GM18505 (cell line): ENCODE results near the gene DISC1.

ENCODE experiments used
- ATAC-seq: cut with Tn5 transposase; IDR thresholded peaks from one replicate; pipeline ENCODE4 v1.9.1; 2021; ENCODE audit not compliant: unreplicated experiment
- POLR2A ChIP-seq: IDR thresholded peaks from 4 replicates; pipeline ENCODE4 v1.6.1; 2011; ENCODE audit warnings: borderline replicate concordance; ENCODE audit not compliant: insufficient read depth, insufficient read length; ENCODE audit errors: extremely low read depth

Gene DISC1

DNA sequence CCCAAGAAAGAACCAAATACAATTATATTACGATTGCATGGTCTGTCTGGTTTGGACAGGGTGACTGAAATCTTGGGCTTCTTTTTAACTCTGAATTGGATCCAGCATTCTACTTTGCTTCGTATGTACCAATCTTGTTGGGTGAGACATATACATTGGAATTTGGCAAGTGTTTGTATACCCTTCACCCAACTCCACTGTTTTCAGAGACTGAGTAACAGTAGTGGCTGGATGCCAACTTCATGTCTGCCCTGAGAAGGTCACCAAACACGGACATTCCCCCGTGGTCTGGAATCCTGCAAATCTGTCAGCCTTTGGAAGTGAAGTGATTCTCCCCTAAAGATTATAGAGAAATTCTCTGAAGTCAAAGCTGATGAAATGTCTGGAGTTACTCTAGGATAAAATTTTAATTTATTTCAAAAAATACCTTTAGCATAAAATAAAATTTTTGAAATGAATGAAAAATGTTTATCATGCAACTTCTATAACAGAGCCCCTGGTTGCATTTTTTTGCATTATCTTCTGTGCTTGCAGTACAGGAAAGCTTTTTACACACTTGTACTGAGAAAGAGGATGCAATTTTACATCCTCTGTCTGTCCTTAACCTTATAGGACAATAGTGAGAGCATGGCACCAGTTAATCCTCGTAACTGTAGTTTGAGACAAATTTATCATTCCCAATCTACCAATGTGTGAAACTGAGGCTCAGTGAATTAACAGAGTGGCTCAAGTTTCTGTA, 201.8 kb downstream of the DISC1 start:
- no peak for TF ChIP-seq POLR2A
- ATAC-seq: no peak

DNA sequence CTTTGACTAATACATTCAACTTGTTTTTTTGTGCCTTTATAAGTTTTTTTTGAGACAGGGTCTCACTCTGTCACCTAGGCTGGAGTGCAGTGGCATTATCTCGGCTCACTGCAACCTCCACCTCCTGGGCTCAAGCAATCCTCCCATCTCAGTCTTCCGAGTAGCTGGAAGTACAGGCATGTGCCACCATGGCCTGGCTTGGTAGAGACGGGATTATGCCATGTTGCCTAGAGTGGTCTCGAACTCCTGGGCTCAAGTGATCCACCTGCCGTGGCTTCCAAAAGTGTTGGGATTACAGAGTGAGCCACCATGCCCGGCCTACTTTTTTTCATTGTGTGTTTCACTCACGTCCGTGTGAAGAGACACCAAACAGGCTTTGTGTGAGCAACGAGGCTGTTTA, 202.7 kb downstream of the DISC1 start:
- no peak for ATAC-seq
- TF ChIP-seq POLR2A: no peak

DNA sequence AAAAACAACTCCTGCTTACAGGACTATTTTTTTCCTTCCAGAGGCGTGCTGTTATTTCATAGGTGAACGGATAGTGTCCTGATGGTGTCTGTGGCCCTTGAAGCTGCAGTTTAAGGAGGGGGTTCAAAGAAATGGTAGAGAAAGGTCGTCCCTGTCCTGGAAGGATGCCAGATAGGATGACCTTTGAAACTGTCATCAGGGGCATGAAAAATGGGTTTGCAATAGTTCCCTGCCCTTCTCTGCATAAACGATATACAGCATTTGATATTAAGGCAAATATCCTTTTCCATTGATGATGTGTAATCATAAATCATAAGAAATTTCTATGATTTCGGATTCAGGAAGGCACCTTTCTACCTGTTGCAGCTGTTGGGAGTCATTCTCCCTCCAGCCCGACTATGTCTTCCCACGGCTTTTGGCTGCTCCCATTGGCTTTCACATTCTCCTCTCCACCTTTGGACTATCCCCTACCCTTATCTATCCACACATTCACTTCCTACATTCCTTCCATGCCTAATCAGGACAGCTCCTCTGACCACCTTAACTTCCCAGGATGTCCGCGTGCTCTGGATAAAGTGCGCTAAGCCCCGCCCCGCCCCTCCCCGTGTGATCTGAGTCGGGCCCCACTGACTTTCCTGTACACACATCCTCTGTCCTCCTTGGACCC, 209.8 kb downstream of the DISC1 start:
- ATAC-seq: no peak
- no peak for TF ChIP-seq POLR2A

DNA sequence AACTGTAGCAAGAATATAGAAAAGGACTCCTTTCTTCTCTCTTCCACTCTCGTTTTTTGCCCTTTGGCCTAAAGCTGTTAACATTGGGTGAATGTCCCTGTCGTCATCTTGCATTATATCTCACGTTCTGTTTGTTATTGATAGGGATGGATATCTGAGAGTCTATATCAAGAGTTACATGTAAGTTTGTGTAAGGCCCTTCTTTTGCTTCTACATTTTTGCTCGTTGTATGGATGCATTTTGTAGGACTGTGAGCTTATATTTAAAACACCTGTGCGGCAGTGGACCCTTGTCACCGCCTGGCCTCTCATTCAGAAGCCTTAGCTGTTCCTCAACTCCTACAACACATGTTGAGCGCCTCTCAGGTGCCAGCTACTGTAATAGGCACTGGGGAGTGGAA, 211.9 kb downstream of the DISC1 start:
- TF ChIP-seq POLR2A: no peak
- ATAC-seq: no peak

DNA sequence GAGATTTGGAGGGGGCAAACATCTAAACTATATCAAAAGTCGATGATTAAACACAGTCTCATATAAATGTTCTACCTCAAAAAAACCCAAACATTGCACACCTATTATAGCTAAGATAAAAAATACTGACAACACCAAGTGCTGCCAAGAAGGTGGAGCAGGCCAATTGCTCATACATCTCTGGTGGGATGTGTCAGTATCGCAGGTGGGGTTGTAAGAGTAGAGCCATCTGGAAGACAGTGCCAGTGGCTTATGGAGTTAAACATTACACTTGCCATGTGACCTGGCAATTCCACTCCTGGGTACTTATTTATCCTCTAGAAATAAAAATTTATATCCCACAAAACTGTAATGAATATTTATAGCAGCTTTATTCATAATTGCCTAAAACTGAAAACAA, 213.4 kb downstream of the DISC1 start:
- no peak for ATAC-seq
- no peak for TF ChIP-seq POLR2A

DNA sequence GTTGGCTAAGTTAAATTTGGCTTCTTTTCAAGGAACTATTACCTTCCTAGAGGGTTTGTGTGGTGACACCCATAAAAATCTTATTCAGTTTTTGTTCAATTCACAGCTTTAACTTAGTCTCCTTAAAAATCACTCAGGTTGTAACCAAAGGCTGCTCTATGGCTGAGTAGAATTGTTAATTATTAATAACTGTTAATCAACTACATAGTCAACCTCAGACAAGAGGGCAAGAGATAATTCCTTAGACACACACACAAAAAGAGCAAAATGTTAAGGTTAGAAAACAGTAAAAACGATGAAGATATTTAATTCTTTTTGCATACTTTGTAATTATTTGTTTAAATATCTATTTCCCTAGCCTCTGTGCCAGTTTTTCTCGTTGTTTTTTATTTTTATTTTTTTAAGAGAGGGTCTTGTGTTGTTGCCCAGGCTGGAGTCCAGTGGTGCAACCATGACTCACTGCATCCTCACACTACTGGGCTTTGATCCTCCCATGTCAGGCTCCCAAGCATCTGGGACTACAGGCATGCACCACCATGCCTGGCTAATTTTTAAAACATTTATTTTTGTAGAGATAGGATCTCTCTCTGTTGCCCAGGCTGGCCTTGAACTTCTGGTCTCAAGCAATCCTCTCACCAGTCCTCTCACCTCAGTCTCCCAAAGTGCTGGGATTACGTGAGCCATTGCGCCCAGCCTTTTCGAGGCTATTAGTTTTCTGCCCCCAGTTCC, 215.2 kb downstream of the DISC1 start:
- ATAC-seq: no peak
- no peak for TF ChIP-seq POLR2A

DNA sequence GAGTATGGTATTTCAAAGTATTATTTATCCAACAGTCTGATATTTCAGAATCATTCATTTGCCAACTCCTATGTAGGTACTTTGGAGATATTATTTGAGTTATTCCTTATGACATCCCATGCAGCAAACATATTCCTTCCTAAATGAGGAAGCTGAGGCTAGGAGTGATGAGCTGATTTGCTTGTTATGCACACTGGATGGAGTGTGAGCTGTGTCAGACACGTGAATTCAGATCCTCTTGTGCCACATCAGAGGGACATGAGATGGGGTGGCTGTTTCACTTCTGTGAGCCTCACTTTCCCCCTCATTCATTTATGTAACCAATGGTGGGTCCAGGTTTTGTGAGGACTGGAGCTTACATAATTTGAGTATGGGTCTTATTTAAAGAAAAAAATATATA, 215.9 kb downstream of the DISC1 start:
- no peak for ATAC-seq
- TF ChIP-seq POLR2A: no peak

DNA sequence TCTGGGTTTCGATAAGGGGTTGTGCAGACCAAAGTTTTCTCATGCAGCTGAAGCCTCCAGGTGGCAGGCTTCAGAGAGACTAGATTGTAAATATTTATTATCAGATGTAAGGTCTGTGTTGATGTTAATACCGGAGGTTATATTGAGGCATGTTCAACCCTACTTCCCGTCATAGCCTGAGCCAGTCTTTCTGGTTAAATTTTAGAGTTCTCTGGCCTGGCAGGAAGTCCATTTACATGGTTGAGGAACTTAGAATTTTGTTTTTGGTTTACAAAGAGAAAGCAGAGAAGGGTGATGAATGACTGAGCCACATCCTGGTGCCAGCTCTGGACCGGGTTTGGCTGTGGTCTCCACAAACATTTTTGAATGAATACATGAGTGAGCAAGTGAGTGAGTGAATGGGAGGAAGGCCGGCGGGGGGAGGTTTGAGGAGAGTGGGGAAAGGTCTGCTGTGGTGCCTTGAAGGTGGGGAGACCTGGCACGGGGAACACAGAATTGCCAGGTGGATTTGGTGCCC, 218.5 kb downstream of the DISC1 start:
- no peak for TF ChIP-seq POLR2A
- peak; percentile 52 for ATAC-seq

DNA sequence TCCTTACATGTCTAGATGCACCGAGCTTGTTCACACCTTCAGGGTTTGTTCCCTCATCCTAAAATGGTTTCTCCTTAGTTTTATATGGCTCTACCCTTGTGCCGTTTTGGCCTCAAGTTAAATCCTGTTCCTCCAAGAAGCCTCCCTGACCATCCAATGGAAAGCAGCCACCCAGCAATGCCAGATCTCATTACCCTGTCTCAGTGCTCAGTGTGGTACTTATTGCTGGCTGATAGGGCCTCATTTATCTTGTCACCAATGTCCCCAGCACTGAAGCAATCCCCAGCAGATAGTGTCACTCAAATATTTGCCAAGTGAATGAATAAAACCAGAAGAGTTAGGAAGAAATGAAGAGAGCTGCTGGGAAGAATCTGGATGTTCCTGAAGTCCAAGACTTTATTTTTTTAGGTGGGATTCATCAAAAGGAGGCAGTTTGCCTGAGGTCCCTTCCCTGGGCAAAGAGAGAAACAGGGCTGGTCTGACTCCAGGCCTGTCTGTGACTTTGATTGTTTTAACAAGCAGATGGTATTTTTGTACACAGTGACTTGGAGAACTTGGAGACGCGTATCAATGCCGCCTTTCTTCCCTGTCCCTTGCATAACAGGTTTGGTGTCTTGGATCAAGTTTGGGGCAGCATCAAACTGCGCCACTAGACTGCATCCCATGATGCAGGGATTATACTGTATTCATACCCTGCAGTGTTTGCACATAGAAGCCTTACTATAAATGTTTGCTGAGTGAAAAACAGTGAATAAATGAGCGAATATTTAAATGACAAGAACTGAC, 221.2 kb downstream of the DISC1 start:
- no peak for TF ChIP-seq POLR2A
- ATAC-seq: no peak

DNA sequence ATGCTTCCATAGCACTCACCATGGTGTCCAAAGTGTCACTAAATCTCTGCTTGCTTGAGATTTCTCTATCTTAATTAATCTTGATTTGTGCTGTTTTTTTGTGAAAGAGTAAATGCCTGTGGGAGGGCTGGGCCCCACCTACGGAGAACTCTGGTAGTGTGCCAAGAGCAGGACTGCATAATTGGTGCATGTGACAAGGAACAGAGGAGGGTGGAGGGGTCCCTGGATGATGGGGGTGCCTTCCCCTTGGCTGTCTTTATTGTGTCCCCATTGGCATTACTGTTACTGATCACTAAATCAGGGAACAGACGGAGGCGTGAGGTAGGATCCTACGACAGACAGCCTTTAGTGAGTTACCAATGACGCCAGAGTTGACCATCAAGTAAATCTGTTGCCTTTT, 223.4 kb downstream of the DISC1 start:
- no peak for TF ChIP-seq POLR2A

DNA sequence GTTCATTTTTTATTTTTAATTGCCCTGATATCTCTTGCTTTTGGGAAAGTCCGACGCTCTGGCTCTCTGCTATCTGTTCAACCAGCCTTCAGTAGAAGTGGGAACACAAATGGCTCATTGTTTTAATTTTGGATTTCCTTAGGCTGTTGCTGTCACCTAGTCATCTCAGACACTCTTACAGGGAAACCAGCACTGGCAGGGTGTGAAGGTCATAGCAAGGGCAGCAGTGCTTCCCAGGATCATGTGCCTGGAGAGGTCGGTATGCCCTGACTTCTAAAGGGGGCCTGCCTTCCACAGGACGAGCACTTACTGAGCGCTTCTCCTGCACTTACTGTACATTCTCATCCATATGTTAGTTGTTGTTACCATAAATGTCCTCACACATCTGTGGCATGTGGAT, 224.2 kb downstream of the DISC1 start:
- no peak for TF ChIP-seq POLR2A
- ATAC-seq: no peak

More for the DNA sequence above, 223.4 kb downstream of the DISC1 start:
- no peak for ATAC-seq

DNA sequence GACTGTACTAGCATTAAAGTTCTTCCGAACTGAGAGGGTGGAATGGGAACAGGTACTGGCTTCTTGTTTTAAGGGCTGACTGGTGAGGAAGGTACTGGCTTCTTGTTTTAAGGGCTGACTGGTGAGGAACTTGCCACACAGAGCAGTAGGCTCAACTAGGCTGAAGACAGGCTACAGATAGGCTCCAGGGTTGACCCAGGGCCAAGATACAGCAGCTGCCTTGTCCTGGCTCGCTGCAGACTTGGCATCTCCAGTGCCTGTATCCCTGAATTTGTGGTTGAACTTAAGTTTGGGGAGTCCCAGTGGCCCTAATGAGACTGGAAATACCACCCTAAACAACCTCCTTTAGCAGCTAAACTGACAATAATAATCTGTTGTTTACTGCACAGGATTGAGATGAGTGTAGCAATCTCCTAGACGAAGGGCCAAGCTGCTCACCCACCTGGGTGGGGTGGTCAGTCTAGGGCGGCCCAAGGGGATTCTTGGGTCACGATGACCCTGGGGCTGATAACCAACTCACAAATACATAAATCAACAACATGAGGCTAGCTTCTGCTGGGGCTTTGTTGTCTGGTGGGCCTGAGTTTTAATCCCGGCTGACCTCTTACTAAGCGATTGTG, 227.1 kb downstream of the DISC1 start:
- ATAC-seq: no peak
- no peak for TF ChIP-seq POLR2A
